A549 (cell line): ENCODE measurements around the gene F10. TPM values are rescaled to one million over a fixed set of nuclear protein-coding genes. Genes with fewer than 3 reads are reported as not detected.

ENCODE experiments used
- ATAC-seq, 2 experiments: fragments of 200-7000 bp in 1 of 2; fragments of >200 bp in 1 of 2; cut with Nextera tagmentation in 1 of 2; cut with Tn5 transposase in 1 of 2; 3 replicates each; pipeline versions ENCODE4 v1.8.0 to v1.9.1; 2018 to 2020; ENCODE audit warnings: mild to moderate bottlenecking in 1 of 2, moderate library complexity in 1 of 2
- CTCF ChIA-PET: fragments of 300-600 bp; sonication (Branson Sonifier 250); formaldehyde crosslinking; extraction: SDS; loops from one replicate; lab custom pipeline; 2021; ENCODE audit warnings: antibody characterized with exemption, inconsistent platforms; lab: Yijun Ruan, JAX
- POLR2A ChIA-PET: fragments of 350-600 bp; formaldehyde crosslinking; extraction: SDS; loops from one replicate; lab custom pipeline; 2021; ENCODE audit warnings: antibody characterized with exemption, inconsistent platforms; lab: Yijun Ruan, JAX
- DNase-seq, 2 experiments: peaks; one replicate each; pipeline versions ENCODE4 v3.0.0 to v3.0.0-alpha.2; 2011 to 2016; ENCODE audit warnings: low read depth in 1 of 2, low spot score in 1 of 2
- FAIRE-seq: peaks from 2 replicates; lab custom pipeline; 2011; peaks lifted over from hg19 to GRCh38; lab: Jason Lieb, UNC
- H3K27ac ChIP-seq, 2 experiments: fragments of >200 bp; sonication (Bioruptor Twin); formaldehyde crosslinking; 3 replicates each; pipeline ENCODE4 v1.5.1; 2016 to 2017
- H3K4me1 ChIP-seq: fragments of >200 bp; sonication (Bioruptor Twin); formaldehyde crosslinking; 3 replicates; pipeline ENCODE4 v1.6.1; 2016
- H3K4me2 ChIP-seq: fragments of >200 bp; sonication (Bioruptor Twin); formaldehyde crosslinking; 3 replicates; pipeline ENCODE4 v1.6.1; 2016
- H3K4me3 ChIP-seq: fragments of >200 bp; sonication (Bioruptor Twin); formaldehyde crosslinking; 3 replicates; pipeline ENCODE4 v1.5.1; 2016
- H3K9me3 ChIP-seq: fragments of >200 bp; sonication (Bioruptor Twin); formaldehyde crosslinking; 3 replicates; pipeline ENCODE4 v1.6.1; 2016
- ATOH8 ChIP-seq: fragments of 250-450 bp; sonication (Bioruptor Pico); IDR thresholded peaks from 2 replicates; pipeline ENCODE4 v1.5.0; 2020; ENCODE audit warnings: low read depth, mild to moderate bottlenecking, moderate library complexity
- CBX8 ChIP-seq: fragments of 200-600 bp; sonication (generic); IDR thresholded peaks from 2 replicates; pipeline ENCODE4 v1.6.1; 2016
- CEBPB ChIP-seq, 2 experiments: fragments of >200 bp in 1 of 2; sonication (Bioruptor Twin) in 1 of 2; formaldehyde crosslinking in 1 of 2; IDR thresholded peaks; 2 replicates each; pipeline ENCODE4 v1.6.1; 2012 to 2016
- FOXS1 ChIP-seq: fragments of 250-450 bp; sonication (Bioruptor Pico); IDR thresholded peaks from 2 replicates; pipeline ENCODE4 v1.5.0; 2020; ENCODE audit warnings: mild to moderate bottlenecking, moderate library complexity
- HOXB13 ChIP-seq: fragments of 250-450 bp; sonication (Bioruptor Pico); IDR thresholded peaks from 2 replicates; pipeline ENCODE4 v1.5.0; 2020; ENCODE audit warnings: low read depth, mild to moderate bottlenecking, moderate library complexity
- HOXB5 ChIP-seq: fragments of 250-450 bp; sonication (Bioruptor Pico); IDR thresholded peaks from 2 replicates; pipeline ENCODE4 v1.5.0; 2020; ENCODE audit warnings: mild to moderate bottlenecking, moderate library complexity
- KDM1A ChIP-seq: fragments of 200-600 bp; sonication (generic); IDR thresholded peaks from 2 replicates; pipeline ENCODE4 v1.6.1; 2016; ENCODE audit warnings: low read depth, mild to moderate bottlenecking
- NR3C1 ChIP-seq: fragments of >200 bp; sonication (Bioruptor Twin); formaldehyde crosslinking; IDR thresholded peaks from 3 replicates; pipeline ENCODE4 v1.6.1; 2017
- RCOR1 ChIP-seq: fragments of 150-350 bp; IDR thresholded peaks from 2 replicates; pipeline ENCODE4 v1.6.1; 2014; ENCODE audit warnings: antibody characterized with exemption, low read length, low read depth
- RFX5 ChIP-seq: fragments of 450-650 bp; IDR thresholded peaks from 2 replicates; pipeline ENCODE4 v1.7.1; 2014; ENCODE audit warnings: antibody characterized with exemption, mild to moderate bottlenecking, moderate library complexity
- RNF2 ChIP-seq: fragments of 200-600 bp; sonication (generic); IDR thresholded peaks from 2 replicates; pipeline ENCODE4 v1.6.1; 2016; ENCODE audit warnings: low read depth, mild to moderate bottlenecking, antibody characterized with exemption, moderate library complexity, borderline replicate concordance
- SREBF2 ChIP-seq: fragments of 450-650 bp; IDR thresholded peaks from 2 replicates; pipeline ENCODE4 v1.6.1; 2014; ENCODE audit warnings: mild to moderate bottlenecking, moderate library complexity
- ZFP36 ChIP-seq: fragments of 450-650 bp; IDR thresholded peaks from 2 replicates; pipeline ENCODE4 v1.6.1; 2014; ENCODE audit warnings: borderline replicate concordance; ENCODE audit not compliant: partially characterized antibody
- ZSCAN20 ChIP-seq: fragments of 250-450 bp; sonication (Bioruptor Pico); IDR thresholded peaks from 2 replicates; pipeline ENCODE4 v1.8.0; 2022; ENCODE audit warnings: mild to moderate bottlenecking, moderate library complexity
- WGBS: methylation state at CpG from one replicate; pipeline ENCODE4 v1.1.6; 2017; ENCODE audit errors: missing lambda C conversion rate; 5-methylcytosine and 5-hydroxymethylcytosine counted together
- polyA plus RNA-seq, 4 experiments: library from polyadenylated mRNA; depleted of rRNA in 3 of 4; stranded (reverse); fragments of >200 nt; fragmentation: RNase III in 1 of 4; extraction: RNeasy Plus Mini Kit Qiagen cat#74134 plus additional on column Dnase treatment in 1 of 4; gene quantifications; 2 replicates in 3 of 4; 3 replicates in 1 of 4; pipeline ENCODE4 v1.2.3, GENCODE V29; 2011 to 2017
- TF ChIP-seq, protein P1 (sequence below): IDR thresholded peaks from 2 replicates; pipeline ENCODE4 v1.6.1; 2012
- TF ChIP-seq, protein P2 (sequence below): fragments of 200-600 bp; sonication (generic); IDR thresholded peaks from 2 replicates; pipeline ENCODE4 v1.6.1; 2016; ENCODE audit warnings: antibody characterized with exemption, mild to moderate bottlenecking, moderate library complexity
- TF ChIP-seq, protein P3 (sequence below): fragments of >200 bp; sonication (Bioruptor Twin); formaldehyde crosslinking; IDR thresholded peaks from 3 replicates; pipeline ENCODE4 v1.5.1; 2016
- TF ChIP-seq, protein P4 (sequence below): fragments of 250-450 bp; sonication (Bioruptor Pico); IDR thresholded peaks from 2 replicates; pipeline ENCODE4 v1.5.0; 2021; ENCODE audit warnings: mild to moderate bottlenecking, moderate library complexity, borderline replicate concordance

F10 gene
- polyA plus RNA-seq, 2 of the 4 experiments (the other 2 are of a cell fraction): 0.32 TPM; not detected in 1

DNA sequence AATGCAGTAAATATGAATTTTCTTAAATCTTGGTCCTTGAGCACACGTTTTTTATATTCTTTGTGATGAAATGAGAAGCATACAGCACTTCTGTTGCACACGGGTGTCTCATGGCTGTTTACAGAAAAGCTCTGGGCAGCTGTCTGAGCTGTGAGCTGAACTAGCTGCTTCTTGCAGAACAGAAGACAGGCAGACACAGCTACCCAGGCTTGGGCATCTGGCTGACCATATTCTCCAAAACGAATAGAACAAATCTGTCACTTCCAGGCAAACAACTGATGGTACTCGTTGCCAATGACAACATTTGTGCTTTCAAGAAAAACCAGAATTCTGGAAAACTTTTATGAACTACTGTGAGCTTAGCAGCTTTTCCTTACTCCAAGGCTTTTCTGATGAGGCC is 69.7 kb downstream of the F10 start:
- H3K4me3 ChIP-seq: no peak overlapping the region
- peaks cover 23% of the 10 kb centered on the region; the same call in 2 of the 3 replicates for H3K4me1 ChIP-seq
- 73% methylated on average over 4 of the region's 4 CpGs for WGBS
- no peak for FAIRE-seq
- POLR2A ChIA-PET: interaction anchor here (1.1 kb wide), 1 partner anchor 17 kb away, joined by 3 read pairs; the partner anchor contains the start of gene CUL4A
- CTCF ChIA-PET: no interaction called here
- no peak overlapping the region for H3K4me2 ChIP-seq
- TF ChIP-seq, protein P1, sequence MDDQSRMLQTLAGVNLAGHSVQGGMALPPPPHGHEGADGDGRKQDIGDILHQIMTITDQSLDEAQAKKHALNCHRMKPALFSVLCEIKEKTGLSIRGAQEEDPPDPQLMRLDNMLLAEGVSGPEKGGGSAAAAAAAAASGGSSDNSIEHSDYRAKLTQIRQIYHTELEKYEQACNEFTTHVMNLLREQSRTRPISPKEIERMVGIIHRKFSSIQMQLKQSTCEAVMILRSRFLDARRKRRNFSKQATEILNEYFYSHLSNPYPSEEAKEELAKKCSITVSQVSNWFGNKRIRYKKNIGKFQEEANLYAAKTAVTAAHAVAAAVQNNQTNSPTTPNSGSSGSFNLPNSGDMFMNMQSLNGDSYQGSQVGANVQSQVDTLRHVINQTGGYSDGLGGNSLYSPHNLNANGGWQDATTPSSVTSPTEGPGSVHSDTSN: no peak
- TF ChIP-seq RCOR1 (no peak), HOXB5 (CRISPR knock-in tag) (no peak), KDM1A (no peak), FOXS1 (CRISPR knock-in tag) (no peak), ATOH8 (CRISPR knock-in tag) (no peak), CEBPB (IDR thresholded peaks at IDR 0.05) (no peak), NR3C1 (no peak), RFX5 (no peak), RNF2 (no peak), ZFP36 (no peak)
- TF ChIP-seq, protein P2, sequence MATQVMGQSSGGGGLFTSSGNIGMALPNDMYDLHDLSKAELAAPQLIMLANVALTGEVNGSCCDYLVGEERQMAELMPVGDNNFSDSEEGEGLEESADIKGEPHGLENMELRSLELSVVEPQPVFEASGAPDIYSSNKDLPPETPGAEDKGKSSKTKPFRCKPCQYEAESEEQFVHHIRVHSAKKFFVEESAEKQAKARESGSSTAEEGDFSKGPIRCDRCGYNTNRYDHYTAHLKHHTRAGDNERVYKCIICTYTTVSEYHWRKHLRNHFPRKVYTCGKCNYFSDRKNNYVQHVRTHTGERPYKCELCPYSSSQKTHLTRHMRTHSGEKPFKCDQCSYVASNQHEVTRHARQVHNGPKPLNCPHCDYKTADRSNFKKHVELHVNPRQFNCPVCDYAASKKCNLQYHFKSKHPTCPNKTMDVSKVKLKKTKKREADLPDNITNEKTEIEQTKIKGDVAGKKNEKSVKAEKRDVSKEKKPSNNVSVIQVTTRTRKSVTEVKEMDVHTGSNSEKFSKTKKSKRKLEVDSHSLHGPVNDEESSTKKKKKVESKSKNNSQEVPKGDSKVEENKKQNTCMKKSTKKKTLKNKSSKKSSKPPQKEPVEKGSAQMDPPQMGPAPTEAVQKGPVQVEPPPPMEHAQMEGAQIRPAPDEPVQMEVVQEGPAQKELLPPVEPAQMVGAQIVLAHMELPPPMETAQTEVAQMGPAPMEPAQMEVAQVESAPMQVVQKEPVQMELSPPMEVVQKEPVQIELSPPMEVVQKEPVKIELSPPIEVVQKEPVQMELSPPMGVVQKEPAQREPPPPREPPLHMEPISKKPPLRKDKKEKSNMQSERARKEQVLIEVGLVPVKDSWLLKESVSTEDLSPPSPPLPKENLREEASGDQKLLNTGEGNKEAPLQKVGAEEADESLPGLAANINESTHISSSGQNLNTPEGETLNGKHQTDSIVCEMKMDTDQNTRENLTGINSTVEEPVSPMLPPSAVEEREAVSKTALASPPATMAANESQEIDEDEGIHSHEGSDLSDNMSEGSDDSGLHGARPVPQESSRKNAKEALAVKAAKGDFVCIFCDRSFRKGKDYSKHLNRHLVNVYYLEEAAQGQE: no peak
- TF ChIP-seq, protein P3, sequence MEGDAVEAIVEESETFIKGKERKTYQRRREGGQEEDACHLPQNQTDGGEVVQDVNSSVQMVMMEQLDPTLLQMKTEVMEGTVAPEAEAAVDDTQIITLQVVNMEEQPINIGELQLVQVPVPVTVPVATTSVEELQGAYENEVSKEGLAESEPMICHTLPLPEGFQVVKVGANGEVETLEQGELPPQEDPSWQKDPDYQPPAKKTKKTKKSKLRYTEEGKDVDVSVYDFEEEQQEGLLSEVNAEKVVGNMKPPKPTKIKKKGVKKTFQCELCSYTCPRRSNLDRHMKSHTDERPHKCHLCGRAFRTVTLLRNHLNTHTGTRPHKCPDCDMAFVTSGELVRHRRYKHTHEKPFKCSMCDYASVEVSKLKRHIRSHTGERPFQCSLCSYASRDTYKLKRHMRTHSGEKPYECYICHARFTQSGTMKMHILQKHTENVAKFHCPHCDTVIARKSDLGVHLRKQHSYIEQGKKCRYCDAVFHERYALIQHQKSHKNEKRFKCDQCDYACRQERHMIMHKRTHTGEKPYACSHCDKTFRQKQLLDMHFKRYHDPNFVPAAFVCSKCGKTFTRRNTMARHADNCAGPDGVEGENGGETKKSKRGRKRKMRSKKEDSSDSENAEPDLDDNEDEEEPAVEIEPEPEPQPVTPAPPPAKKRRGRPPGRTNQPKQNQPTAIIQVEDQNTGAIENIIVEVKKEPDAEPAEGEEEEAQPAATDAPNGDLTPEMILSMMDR: no peak
- TF ChIP-seq, protein P4, sequence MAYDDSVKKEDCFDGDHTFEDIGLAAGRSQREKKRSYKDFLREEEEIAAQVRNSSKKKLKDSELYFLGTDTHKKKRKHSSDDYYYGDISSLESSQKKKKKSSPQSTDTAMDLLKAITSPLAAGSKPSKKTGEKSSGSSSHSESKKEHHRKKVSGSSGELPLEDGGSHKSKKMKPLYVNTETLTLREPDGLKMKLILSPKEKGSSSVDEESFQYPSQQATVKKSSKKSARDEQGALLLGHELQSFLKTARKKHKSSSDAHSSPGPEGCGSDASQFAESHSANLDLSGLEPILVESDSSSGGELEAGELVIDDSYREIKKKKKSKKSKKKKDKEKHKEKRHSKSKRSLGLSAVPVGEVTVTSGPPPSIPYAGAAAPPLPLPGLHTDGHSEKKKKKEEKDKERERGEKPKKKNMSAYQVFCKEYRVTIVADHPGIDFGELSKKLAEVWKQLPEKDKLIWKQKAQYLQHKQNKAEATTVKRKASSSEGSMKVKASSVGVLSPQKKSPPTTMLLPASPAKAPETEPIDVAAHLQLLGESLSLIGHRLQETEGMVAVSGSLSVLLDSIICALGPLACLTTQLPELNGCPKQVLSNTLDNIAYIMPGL (CRISPR knock-in tag): no peak
- TF ChIP-seq, all 56 proteins: peak for 0
- no peak overlapping the region for H3K27ac ChIP-seq
- DNase-seq (no peak), ATAC-seq (no peak)
- H3K9me3 ChIP-seq: no peaks in the 10 kb centered on the region

DNA sequence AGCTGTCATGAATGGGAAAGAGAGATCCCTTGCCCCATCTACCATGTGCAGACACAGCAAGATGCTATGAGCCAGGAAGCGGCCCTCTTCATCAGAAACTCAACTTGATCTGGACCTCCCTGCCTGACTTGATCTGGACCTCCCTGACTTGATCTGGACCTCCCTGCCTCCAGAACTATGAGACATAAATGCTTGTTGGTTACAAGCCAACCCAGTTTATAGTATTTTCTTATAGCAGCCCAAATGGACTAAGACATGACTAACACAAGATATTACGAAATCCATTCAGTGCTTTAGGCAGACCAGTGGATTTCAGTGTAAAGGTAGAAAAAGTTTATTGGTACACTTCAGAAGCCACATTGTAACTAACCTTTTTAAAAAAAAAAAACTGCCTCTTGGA is 70.3 kb downstream of the F10 start:
- ATAC-seq: 0 out of 6 replicates have a peak, but pooled peaks of 1 of the 2 experiments have one; percentile 39
- 88% methylated on average over 2 of the region's 2 CpGs for WGBS
- H3K4me2 ChIP-seq: 0 out of 3 replicates have a peak overlapping the region, but pooled peaks have one; percentile 3

More for the DNA sequence above, 70.3 kb downstream of the F10 start:
- DNase-seq (no peak), FAIRE-seq (no peak)
- CTCF ChIA-PET: no interaction called here
- Histone ChIP-seq H3K27ac (no peak overlapping the region), H3K4me1 (peaks cover 19% of the 10 kb centered on the region; the same call in 2 of the 3 replicates), H3K9me3 (no peaks in the 10 kb centered on the region), H3K4me3 (no peak overlapping the region)
- no peak for TF ChIP-seq CBX8
- no peak for TF ChIP-seq SREBF2
- TF ChIP-seq CEBPB (IDR thresholded peaks at IDR 0.05): peak; percentile 55 to 62; a peak in 3 of 4 replicates
- TF ChIP-seq HOXB13 (CRISPR knock-in tag): no peak
- no peak for TF ChIP-seq ZSCAN20 (CRISPR knock-in tag)
- TF ChIP-seq, protein P1: no peak
- POLR2A ChIA-PET: interaction anchor here (1.1 kb wide), 1 partner anchor 16 kb away, joined by 3 read pairs; the partner anchor contains the start of gene CUL4A
